Spinal cord (tissue), 10 donors: Measurements from ENCODE around the gene GSTM2. TPM values are rescaled to one million over a fixed set of nuclear protein-coding genes. Genes with fewer than 3 reads are reported as not detected.

Experiments used
- DNase-seq, 6 donors: peaks; one replicate each; pipeline versions ENCODE4 v3.0.0 to v3.0.0-alpha.2; 2013 to 2015; ENCODE audit warnings: low spot score in 6 of 6, low read depth in 4 of 6
- H3K27ac ChIP-seq: one replicate; pipeline ENCODE4 v1.5.1; 2013; ENCODE audit warnings: low read depth, low read length, control low read depth
- H3K27me3 ChIP-seq: one replicate; pipeline ENCODE4 v1.6.1; 2013; ENCODE audit warnings: low read length; ENCODE audit not compliant: control insufficient read depth, insufficient read depth
- H3K36me3 ChIP-seq: one replicate; pipeline ENCODE4 v1.6.1; 2013; ENCODE audit warnings: low read length; ENCODE audit not compliant: control insufficient read depth, insufficient read depth
- H3K4me1 ChIP-seq: one replicate; pipeline ENCODE4 v1.6.1; 2013; ENCODE audit warnings: low read length; ENCODE audit not compliant: control insufficient read depth, insufficient read depth
- H3K4me3 ChIP-seq: one replicate; pipeline ENCODE4 v1.5.1; 2013; ENCODE audit warnings: low read depth, low read length, control low read depth
- H3K9me3 ChIP-seq: one replicate; pipeline ENCODE4 v1.6.1; 2013; ENCODE audit warnings: low read length; ENCODE audit not compliant: control insufficient read depth, insufficient read depth
- WGBS: methylation state at CpG from one replicate; pipeline ENCODE4 v1.1.5; 2013; ENCODE audit warnings: missing lambda C conversion rate; ENCODE audit not compliant: insufficient coverage; 5-methylcytosine and 5-hydroxymethylcytosine counted together
- polyA plus RNA-seq, 2 donors: library from polyadenylated mRNA; unstranded; fragments of 120-200 nt; gene quantifications; one replicate each; pipeline ENCODE4 v1.2.1, GENCODE V29; 2013; ENCODE audit not compliant: insufficient read length in 2 of 2
- total RNA-seq, 2 donors: library from RNA; depleted of rRNA in 1 of 2; stranded (reverse); fragments of 120-200 nt in 1 of 2; fragments of >200 nt in 1 of 2; gene quantifications; one replicate each; pipeline versions ENCODE4 v1.2.3 to v1.2.4, GENCODE V29; 2013 to 2014
- donor health status: healthy.

GSTM2 gene
- total and polyA plus RNA-seq, 4 donors: 50.6 to 212 (median 135) TPM

- H3K27ac ChIP-seq: no peak overlapping the region
- 100% methylated on average over 1 of the region's 5 CpGs for WGBS
- no peak overlapping the region for H3K4me3 ChIP-seq
- DNase-seq: no peak
- no peaks in the 10 kb centered on the region for H3K27me3 ChIP-seq
- H3K4me1 ChIP-seq: peaks cover 3% of the 10 kb centered on the region
- H3K36me3 ChIP-seq: no peaks in the 10 kb centered on the region
- H3K9me3 ChIP-seq: no peaks in the 10 kb centered on the region
These were observed 51.5 kb downstream of the GSTM2 start for GRCh38 chr1:109719337-109719837.

GRCh38 chr1:109721042-109721441 is 53.2 kb downstream of the GSTM2 start:
- DNase-seq: no peak

GRCh38 chr1:109721971-109722370 is 54.1 kb downstream of the GSTM2 start:
- Histone ChIP-seq H3K4me1 (no peaks in the 10 kb centered on the region), H3K9me3 (no peaks in the 10 kb centered on the region), H3K27me3 (no peaks in the 10 kb centered on the region), H3K27ac (no peak overlapping the region), H3K36me3 (no peaks in the 10 kb centered on the region), H3K4me3 (no peak overlapping the region)
- no CpG with 5 or more reads among the region's 1 CpG for WGBS
- no peak for DNase-seq

More at GRCh38 chr1:109721042-109721441, 53.2 kb downstream of the GSTM2 start:
- Histone ChIP-seq H3K4me1 (no peaks in the 10 kb centered on the region), H3K27me3 (no peaks in the 10 kb centered on the region), H3K4me3 (no peak overlapping the region), H3K36me3 (no peaks in the 10 kb centered on the region), H3K27ac (no peak overlapping the region), H3K9me3 (no peaks in the 10 kb centered on the region)
- 70% methylated on average over 2 of the region's 5 CpGs for WGBS

- Histone ChIP-seq H3K4me3 (no peak overlapping the region), H3K9me3 (no peaks in the 10 kb centered on the region), H3K27me3 (no peaks in the 10 kb centered on the region), H3K36me3 (no peaks in the 10 kb centered on the region), H3K27ac (no peak overlapping the region), H3K4me1 (no peaks in the 10 kb centered on the region)
- 81% methylated on average over 5 of the region's 7 CpGs for WGBS
- DNase-seq: no peak
These were observed 55.2 kb downstream of the GSTM2 start for GRCh38 chr1:109722908-109723691.

Other genes with a start within 250 kb of the GSTM2 start
- gene PSMA5, start 241.6 kb upstream of the GSTM2 start, total RNA-seq: 10 to 100 TPM; 33.3 to 67.6 TPM
- 10 to 100 TPM; 69.9 to 86.0 TPM for gene PSMA5, start 241.6 kb upstream of the GSTM2 start, polyA plus RNA-seq
- gene SYPL2, start 201.5 kb upstream of the GSTM2 start, total RNA-seq: under 1 TPM; 0.10 to 0.72 TPM
- gene SYPL2, start 201.5 kb upstream of the GSTM2 start, polyA plus RNA-seq: 1 to 10 TPM in 1 of 2 donors, under 1 TPM in 1; 0.79 to 1.1 TPM
- gene ATXN7L2, start 184.2 kb upstream of the GSTM2 start, total RNA-seq: 1 to 10 TPM; 1.6 to 7.1 TPM
- 10 to 100 TPM; 15.8 to 17.1 TPM for gene ATXN7L2, start 184.2 kb upstream of the GSTM2 start, polyA plus RNA-seq
- 1 to 10 TPM; 4.7 to 6.1 TPM for gene CYB561D1, start 174.0 kb upstream of the GSTM2 start, total RNA-seq
- gene CYB561D1, start 174.0 kb upstream of the GSTM2 start, polyA plus RNA-seq: 1 to 10 TPM; 7.4 to 8.5 TPM
- gene AMIGO1, start 158.3 kb upstream of the GSTM2 start, total RNA-seq: 10 to 100 TPM; 12.6 to 18.9 TPM
- gene AMIGO1, start 158.3 kb upstream of the GSTM2 start, polyA plus RNA-seq: 10 to 100 TPM; 17.7 to 18.0 TPM
- gene GPR61, start 128.2 kb upstream of the GSTM2 start, total RNA-seq: 10 to 100 TPM in 1 of 2 donors, 1 to 10 TPM in 1; 2.9 to 10.3 TPM
- gene GPR61, start 128.2 kb upstream of the GSTM2 start, polyA plus RNA-seq: 10 to 100 TPM in 1 of 2 donors, 1 to 10 TPM in 1; 8.0 to 11.9 TPM
- gene GNAI3, start 119.4 kb upstream of the GSTM2 start, total RNA-seq: 10 to 100 TPM; 10.3 to 13.0 TPM
- 1 to 10 TPM; 8.4 to 9.8 TPM for gene GNAI3, start 119.4 kb upstream of the GSTM2 start, polyA plus RNA-seq
- under 1 TPM in 1 of 2 donors, not detected in 1; 0.33 TPM for gene GNAT2, start 48.4 kb upstream of the GSTM2 start, total RNA-seq
- gene GNAT2, start 48.4 kb upstream of the GSTM2 start, polyA plus RNA-seq: not detected
- 10 to 100 TPM; 54.3 to 56.4 TPM for gene AMPD2, start 48.2 kb upstream of the GSTM2 start, total RNA-seq
- 100 to 1,000 TPM; 100 to 113 TPM for gene AMPD2, start 48.2 kb upstream of the GSTM2 start, polyA plus RNA-seq
- gene GSTM4, start 12.0 kb upstream of the GSTM2 start, total RNA-seq: 10 to 100 TPM; 24.5 to 24.7 TPM
- gene GSTM4, start 12.0 kb upstream of the GSTM2 start, polyA plus RNA-seq: 10 to 100 TPM; 45.0 to 48.6 TPM
- gene GSTM1, start 19.8 kb downstream of the GSTM2 start, total RNA-seq: 10 to 100 TPM in 1 of 2 donors, not detected in 1; 28.5 TPM
- 1 to 10 TPM; 1.5 to 1.8 TPM for gene GSTM1, start 19.8 kb downstream of the GSTM2 start, polyA plus RNA-seq
- gene GSTM5, start 44.2 kb downstream of the GSTM2 start, total RNA-seq: 10 to 100 TPM in 1 of 2 donors, 1 to 10 TPM in 1; 6.6 to 39.9 TPM
- 10 to 100 TPM; 21.0 to 37.0 TPM for gene GSTM5, start 44.2 kb downstream of the GSTM2 start, polyA plus RNA-seq
- 100 to 1,000 TPM; 130 to 154 TPM for gene GSTM3, start 73.0 kb downstream of the GSTM2 start, total RNA-seq
- gene GSTM3, start 73.0 kb downstream of the GSTM2 start, polyA plus RNA-seq: 100 to 1,000 TPM; 102 to 124 TPM
- gene EPS8L3, start 95.9 kb downstream of the GSTM2 start, total RNA-seq: not detected
- gene EPS8L3, start 95.9 kb downstream of the GSTM2 start, polyA plus RNA-seq: under 1 TPM in 1 of 2 donors, not detected in 1; 0.17 TPM
- gene CSF1, start 242.8 kb downstream of the GSTM2 start, total RNA-seq: 10 to 100 TPM; 13.1 to 22.9 TPM
- gene CSF1, start 242.8 kb downstream of the GSTM2 start, polyA plus RNA-seq: 10 to 100 TPM; 15.8 to 18.8 TPM